HepG2 (cell line): ENCODE data around the gene TRABD. TPM values are rescaled to one million over a fixed set of nuclear protein-coding genes. Genes with fewer than 3 reads are reported as not detected.

ENCODE experiments used
- ATF7 ChIP-seq, 2 experiments: fragments of 450-650 bp in 1 of 2; sonication (generic) in 1 of 2; formaldehyde crosslinking in 1 of 2; IDR thresholded peaks; 2 replicates each; pipeline versions ENCODE4 v1.4.0 to v1.6.1; 2016 to 2020; ENCODE audit warnings: antibody characterized with exemption in 1 of 2, mild to moderate bottlenecking in 1 of 2, missing genetic modification reagents in 1 of 2
- CAMTA2 ChIP-seq: sonication (generic); formaldehyde crosslinking; IDR thresholded peaks from 2 replicates; pipeline ENCODE4 v1.4.0; 2020; ENCODE audit warnings: mild to moderate bottlenecking, missing genetic modification reagents, borderline replicate concordance
- DRAP1 ChIP-seq: IDR thresholded peaks from 2 replicates; pipeline ENCODE4 v1.6.1; 2016; ENCODE audit warnings: missing genetic modification reagents, missing compliant biosample characterization
- ETS1 ChIP-seq: sonication (generic); formaldehyde crosslinking; IDR thresholded peaks from 2 replicates; pipeline ENCODE4 v1.4.0; 2020; ENCODE audit warnings: missing genetic modification reagents
- FLYWCH1 ChIP-seq: sonication (generic); formaldehyde crosslinking; IDR thresholded peaks from 2 replicates; pipeline ENCODE4 v1.8.1; 2023; ENCODE audit warnings: mild to moderate bottlenecking, missing genetic modification reagents
- HNF1B ChIP-seq: sonication (generic); formaldehyde crosslinking; IDR thresholded peaks from 2 replicates; pipeline ENCODE4 v1.5.1; 2020; ENCODE audit warnings: mild to moderate bottlenecking, moderate library complexity, missing genetic modification reagents
- HOXD1 ChIP-seq: sonication (generic); formaldehyde crosslinking; IDR thresholded peaks from 2 replicates; pipeline ENCODE4 v1.5.0; 2020; ENCODE audit warnings: missing genetic modification reagents
- MAX ChIP-seq: IDR thresholded peaks from 2 replicates; pipeline ENCODE4 v1.6.1; 2012; ENCODE audit warnings: inconsistent platforms
- MED8 ChIP-seq: sonication (generic); formaldehyde crosslinking; IDR thresholded peaks from 2 replicates; pipeline ENCODE4 v1.8.1; 2023; ENCODE audit warnings: mild to moderate bottlenecking, missing genetic modification reagents; ENCODE audit not compliant: insufficient replicate concordance
- PITX1 ChIP-seq: sonication (generic); formaldehyde crosslinking; IDR thresholded peaks from 2 replicates; pipeline ENCODE4 v1.5.1; 2020; ENCODE audit warnings: mild to moderate bottlenecking, missing genetic modification reagents
- POGZ ChIP-seq: sonication (generic); formaldehyde crosslinking; IDR thresholded peaks from 2 replicates; pipeline ENCODE4 v1.4.0; 2020; ENCODE audit warnings: mild to moderate bottlenecking, missing genetic modification reagents
- POLR2A ChIP-seq, 2 experiments: IDR thresholded peaks; 2 replicates each; pipeline ENCODE4 v1.6.1; 2011; ENCODE audit warnings: low read depth in 2 of 2, low read length in 2 of 2, mild to moderate bottlenecking in 1 of 2, moderate library complexity in 1 of 2; ENCODE audit not compliant: insufficient read depth in 1 of 2
- RBAK ChIP-seq: sonication (generic); formaldehyde crosslinking; IDR thresholded peaks from 2 replicates; pipeline ENCODE4 v1.5.1; 2020; ENCODE audit warnings: mild to moderate bottlenecking, missing genetic modification reagents
- REPIN1 ChIP-seq: sonication (generic); formaldehyde crosslinking; IDR thresholded peaks from 2 replicates; pipeline ENCODE4 v1.8.0; 2022; ENCODE audit warnings: missing genetic modification reagents, low read depth, mild to moderate bottlenecking, borderline replicate concordance
- RXRA ChIP-seq: sonication (generic); formaldehyde crosslinking; IDR thresholded peaks from 2 replicates; pipeline ENCODE4 v1.5.1; 2020; ENCODE audit warnings: missing genetic modification reagents
- SNRNP70 ChIP-seq: fragments of 200-400 bp; formaldehyde crosslinking; IDR thresholded peaks from 2 replicates; pipeline ENCODE4 v1.6.1; 2017; ENCODE audit warnings: mild to moderate bottlenecking, low read depth, low read length, moderate library complexity
- SP5 ChIP-seq: IDR thresholded peaks from 2 replicates; pipeline ENCODE4 v1.6.1; 2016; ENCODE audit warnings: low read depth, borderline replicate concordance
- TFAP4 ChIP-seq: sonication (generic); IDR thresholded peaks from 2 replicates; pipeline ENCODE4 v1.6.1; 2016; ENCODE audit warnings: low read depth, borderline replicate concordance
- ZBTB21 ChIP-seq: sonication (generic); formaldehyde crosslinking; IDR thresholded peaks from 2 replicates; pipeline ENCODE4 v1.4.0; 2020; ENCODE audit warnings: missing genetic modification reagents
- ZFP37 ChIP-seq: sonication (generic); formaldehyde crosslinking; IDR thresholded peaks from 2 replicates; pipeline ENCODE4 v1.4.0; 2020; ENCODE audit warnings: missing genetic modification reagents, borderline replicate concordance
- ZNF101 ChIP-seq: sonication (generic); formaldehyde crosslinking; IDR thresholded peaks from 2 replicates; pipeline ENCODE4 v1.4.0; 2020; ENCODE audit warnings: mild to moderate bottlenecking, low read depth, missing genetic modification reagents, borderline replicate concordance
- ZNF441 ChIP-seq: sonication (generic); formaldehyde crosslinking; IDR thresholded peaks from 2 replicates; pipeline ENCODE4 v1.7.0; 2021; ENCODE audit warnings: missing genetic modification reagents, borderline replicate concordance
- ZNF550 ChIP-seq: sonication (generic); formaldehyde crosslinking; IDR thresholded peaks from 2 replicates; pipeline ENCODE4 v1.4.0; 2020; ENCODE audit warnings: mild to moderate bottlenecking, missing genetic modification reagents, borderline replicate concordance
- ZSCAN21 ChIP-seq: sonication (generic); formaldehyde crosslinking; IDR thresholded peaks from 2 replicates; pipeline ENCODE4 v1.8.0; 2022; ENCODE audit warnings: mild to moderate bottlenecking, missing genetic modification reagents, moderate library complexity, borderline replicate concordance
- polyA plus RNA-seq, 8 experiments: library from polyadenylated mRNA; depleted of rRNA in 3 of 8; stranded (reverse) in 7 of 8; unstranded in 1 of 8; fragments of >200 nt; fragmentation: Illumina TruSeq in 4 of 8; extraction: Trizol in 4 of 8; gene quantifications; 2 replicates each; pipeline versions ENCODE4 v1.2.1 to v1.2.3, GENCODE V29; 2011 to 2016; ENCODE audit warnings: low read depth in 4 of 8, missing spikeins in 1 of 8, mixed read lengths in 1 of 8; ENCODE audit not compliant: insufficient read depth in 1 of 8
- total RNA-seq, 5 experiments: library from RNA; depleted of rRNA; stranded (reverse); fragments of >200 nt; fragmentation: Illumina TruSeq; extraction: Trizol; gene quantifications; 2 replicates each; pipeline ENCODE4 v1.2.3, GENCODE V29; 2016; ENCODE audit warnings: low read depth in 1 of 5

TRABD gene
- total and polyA plus RNA-seq, 2 of the 13 experiments (the other 11 are each of a cell fraction or from before 2014, with no cell fraction given), result 21.5 to 28.9 TPM

- peak; percentile 39; the same call in 1 of the 2 replicates for TF ChIP-seq HNF1B (CRISPR knock-in tag)
- no peak for TF ChIP-seq FLYWCH1
- TF ChIP-seq SNRNP70, result no peak
- peak; percentile 68 for TF ChIP-seq SP5 (CRISPR knock-in tag)
- no peak for TF ChIP-seq TFAP4
- TF ChIP-seq ZFP37 (CRISPR knock-in tag), result no peak
- TF ChIP-seq ZBTB21 (CRISPR knock-in tag), result no peak
- TF ChIP-seq ZNF550 (CRISPR knock-in tag), result no peak
- no peak for TF ChIP-seq POGZ (CRISPR knock-in tag)
- no peak for TF ChIP-seq RXRA (CRISPR knock-in tag)
- peak; percentile 40; the same call in 1 of the 2 replicates for TF ChIP-seq DRAP1 (CRISPR knock-in tag)
- peak in 1 of 2 experiments; percentile 49; a peak in 1 of 4 replicates for TF ChIP-seq POLR2A (IDR thresholded peaks at IDR 0.05; ENCODE audit: insufficient read depth in 1 of 2, low read depth in 2 of 2, low read length in 2 of 2)
- no peak for TF ChIP-seq HOXD1 (CRISPR knock-in tag)
- TF ChIP-seq RBAK (CRISPR knock-in tag), result no peak
- no peak for TF ChIP-seq ATF7 (IDR thresholded peaks at IDR 0.05)
- TF ChIP-seq ATF7 (CRISPR knock-in tag; IDR thresholded peaks at IDR 0.05), result no peak
- no peak for TF ChIP-seq ZSCAN21
- TF ChIP-seq CAMTA2 (CRISPR knock-in tag), result no peak
- TF ChIP-seq ZNF441 (CRISPR knock-in tag), result no peak
- no peak for TF ChIP-seq PITX1
- TF ChIP-seq MAX, result 0 out of 2 replicates have a peak, but pooled peaks have one; percentile 26
- no peak for TF ChIP-seq ETS1 (CRISPR knock-in tag)
- TF ChIP-seq REPIN1 (CRISPR knock-in tag), result no peak
- no peak for TF ChIP-seq MED8
- TF ChIP-seq ZNF101, result no peak
These were observed 1.5 kb upstream of the TRABD start (continued) for GRCh38 chr22:50184004-50184901.
